ENCODE data around the gene HTR2C.
"Not testable (repeated sequence)": the region's sequence is repeated elsewhere in the genome, so short reads cannot be mapped to it uniquely, and the experiment has no call there.

HTR2C gene

DNA sequence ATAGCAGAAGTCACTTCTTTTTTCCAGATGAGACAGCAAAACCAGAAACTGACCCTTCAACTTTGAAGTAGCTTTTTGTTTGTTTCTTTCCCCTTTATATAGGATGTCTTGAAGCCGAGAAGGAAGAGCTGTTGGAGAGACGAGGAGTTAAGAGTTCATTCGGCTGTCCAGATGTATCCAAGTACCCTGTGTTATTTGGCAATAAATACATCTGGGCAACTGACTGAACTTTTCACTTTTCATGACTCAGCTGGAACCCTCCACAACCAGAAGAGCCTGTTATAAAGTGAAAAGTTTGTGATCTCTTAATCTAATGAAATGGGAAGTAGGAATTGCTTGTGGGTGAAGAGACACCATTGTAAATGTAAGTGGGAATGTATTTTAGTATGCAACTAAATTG is 131.2 kb downstream of the HTR2C start:
- DNase-seq = no peak

DNA sequence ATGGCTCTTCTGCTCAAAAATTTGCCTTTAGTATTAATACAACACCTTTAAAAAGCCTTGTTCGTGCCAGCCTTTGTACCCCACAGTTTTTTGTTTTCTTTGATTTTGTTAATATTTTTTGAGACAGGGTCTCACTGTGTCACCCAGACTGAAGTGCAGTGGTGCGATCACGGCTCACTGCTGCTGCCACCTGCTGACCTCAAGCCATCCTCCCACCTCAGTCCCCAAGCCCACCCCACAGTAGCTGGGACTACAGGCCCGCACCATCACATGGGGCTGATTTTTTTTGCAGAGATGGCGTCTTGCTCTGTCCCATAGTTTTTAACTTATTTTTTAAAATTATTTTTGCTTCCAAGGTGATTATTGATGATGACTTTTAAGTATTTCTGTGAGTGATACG is 134.0 kb downstream of the HTR2C start:
- no peak for DNase-seq

DNA sequence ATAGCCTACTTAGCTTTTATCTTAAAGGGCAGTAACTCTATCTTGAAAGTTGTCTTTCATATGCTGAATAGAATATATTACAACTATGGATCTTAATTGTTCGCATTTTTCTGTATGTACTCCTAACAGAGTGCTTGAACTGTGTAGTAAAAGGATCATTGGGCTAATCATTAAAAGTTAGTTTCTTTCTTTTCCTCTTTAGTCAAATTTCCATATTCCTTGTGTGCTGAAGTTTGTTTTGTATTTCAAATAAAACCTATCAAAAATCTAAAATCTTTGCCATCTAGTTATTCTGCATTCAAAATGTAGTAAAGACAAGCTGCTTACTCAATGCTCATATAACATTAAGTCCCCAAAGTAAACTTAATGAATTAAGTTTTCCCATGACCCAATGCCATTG is 182.7 kb downstream of the HTR2C start:
- DNase-seq = no peak

DNA sequence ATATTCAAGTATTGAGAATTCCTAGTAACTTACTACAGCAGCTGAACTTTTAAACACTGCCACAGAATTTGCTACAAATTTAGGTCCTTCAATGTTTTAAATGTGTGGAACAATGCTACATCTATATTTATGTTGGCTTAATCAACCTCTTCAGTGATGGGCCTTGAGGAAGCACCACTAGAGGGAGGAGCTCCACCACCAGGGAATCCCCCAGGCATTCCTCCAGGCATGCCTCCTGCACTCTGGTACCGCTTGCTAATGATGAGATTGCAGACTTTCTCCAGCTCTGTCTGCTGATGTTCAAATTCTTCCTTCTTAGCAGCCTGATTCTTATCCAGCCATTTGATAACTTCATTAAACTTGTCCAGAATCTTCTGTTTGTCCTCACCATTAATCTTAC is 190.8 kb downstream of the HTR2C start:
- no peak for DNase-seq

DNA sequence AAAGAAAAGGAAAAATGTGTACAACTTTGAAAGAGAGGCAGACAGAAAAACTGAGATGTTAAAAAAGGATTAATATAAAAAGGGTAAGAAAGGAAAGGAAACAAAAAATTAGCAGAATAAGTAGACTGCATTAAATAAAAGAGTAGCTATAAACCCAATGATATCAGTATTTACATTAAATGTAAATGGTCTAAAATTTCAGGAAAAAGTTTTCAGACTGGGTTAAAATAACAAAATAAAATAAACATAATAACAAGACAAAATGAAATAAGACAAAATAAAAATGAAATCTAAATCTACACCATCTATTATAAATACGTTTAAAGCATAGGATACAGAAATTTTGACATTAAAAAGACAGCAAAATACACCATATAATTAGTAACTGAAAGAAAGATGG is 199.0 kb downstream of the HTR2C start:
- no peak for DNase-seq

DNA sequence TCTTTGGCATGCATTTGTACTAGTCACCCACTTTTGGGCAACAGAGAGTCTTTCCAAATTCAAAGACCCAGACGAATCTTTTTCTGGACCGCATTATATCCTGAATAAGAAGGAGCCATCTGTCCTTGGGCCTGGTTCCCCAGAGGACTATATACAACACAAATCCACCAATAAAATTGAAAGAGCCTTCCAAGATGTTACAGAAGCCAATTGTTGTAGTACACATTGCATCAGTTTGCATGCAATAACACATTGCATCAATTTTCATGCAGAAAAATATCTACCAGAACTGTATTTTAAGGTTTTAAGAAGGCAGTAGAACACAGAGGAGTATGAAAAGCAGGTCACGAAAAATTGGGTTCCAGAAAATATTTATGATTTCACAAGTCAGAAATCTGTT is 203.2 kb downstream of the HTR2C start:
- no peak for DNase-seq

DNA sequence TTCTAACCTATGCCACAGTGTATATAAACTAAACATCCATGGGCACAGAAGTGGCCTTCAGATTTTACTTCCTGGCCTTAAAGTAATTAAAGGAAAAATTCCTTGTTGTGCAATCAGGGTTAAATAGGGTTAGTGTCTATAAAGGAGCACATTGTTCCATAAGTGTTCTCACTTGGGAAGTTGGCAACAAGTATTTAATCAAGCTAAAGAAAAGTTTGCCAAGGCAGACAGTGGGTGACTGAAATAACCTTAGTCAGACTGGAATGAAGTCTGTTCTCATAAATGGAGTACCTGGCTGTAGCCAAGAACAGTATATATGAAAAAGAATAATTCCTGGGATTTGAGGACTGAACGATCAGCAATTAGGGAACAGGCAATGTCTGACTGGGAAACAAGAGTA is 213.6 kb downstream of the HTR2C start:
- DNase-seq = no peak

DNA sequence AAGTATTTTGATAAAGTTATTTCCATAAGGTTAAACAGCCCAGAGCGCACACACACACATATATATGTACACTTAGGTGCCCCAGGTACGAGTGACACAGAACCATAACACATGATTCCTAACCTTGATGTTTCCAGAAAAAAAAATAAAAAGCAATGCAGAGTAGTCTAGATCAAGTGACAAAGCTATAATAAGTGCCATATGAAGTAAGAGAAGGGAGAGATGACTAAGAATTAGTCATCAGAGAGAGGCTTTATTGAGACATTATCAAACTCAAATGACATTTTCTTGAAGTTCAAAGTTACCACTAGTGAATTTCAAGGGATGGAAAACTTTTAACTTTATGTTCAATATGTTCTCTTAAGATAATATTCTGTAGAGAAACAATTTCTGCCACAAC is 215.0 kb downstream of the HTR2C start:
- no peak for DNase-seq

DNA sequence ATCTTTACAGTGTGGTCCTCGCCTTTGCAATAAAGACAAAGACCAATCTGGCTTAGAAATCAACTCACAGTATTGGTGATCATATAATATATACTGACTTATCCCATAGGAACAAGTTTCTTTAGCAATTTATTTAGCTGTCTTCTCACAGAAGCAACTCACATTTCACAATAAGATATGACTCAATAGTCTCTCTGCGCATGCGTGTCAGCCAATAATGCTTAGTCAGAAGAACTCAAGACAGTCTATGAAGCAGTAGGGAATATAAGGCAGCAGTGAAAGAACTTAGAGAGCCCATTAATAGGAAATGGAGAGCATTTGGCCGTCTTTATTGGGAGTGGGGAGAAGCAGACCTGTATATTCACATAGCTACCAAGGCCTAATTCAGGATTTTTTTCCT is 216.8 kb downstream of the HTR2C start:
- DNase-seq = no peak

DNA sequence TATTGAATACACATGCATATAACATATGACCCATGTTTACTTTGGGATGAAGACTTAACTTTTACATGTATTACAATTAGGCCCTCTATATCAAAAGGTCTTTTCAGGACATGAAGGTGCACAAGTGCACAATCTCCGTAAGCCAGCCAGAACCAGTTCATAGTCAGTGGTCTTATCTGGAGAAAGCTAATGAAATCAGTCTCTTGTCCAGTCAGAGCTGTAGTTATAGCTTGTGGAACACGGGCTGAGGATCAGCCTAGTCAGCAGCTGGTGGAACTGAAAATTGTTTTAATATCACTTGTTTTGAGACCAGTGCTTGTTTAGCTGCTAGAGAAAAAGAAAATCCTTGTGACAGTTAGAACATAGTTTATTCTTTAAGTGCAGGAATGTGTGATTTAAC is 235.6 kb downstream of the HTR2C start:
- DNase-seq = no peak

DNA sequence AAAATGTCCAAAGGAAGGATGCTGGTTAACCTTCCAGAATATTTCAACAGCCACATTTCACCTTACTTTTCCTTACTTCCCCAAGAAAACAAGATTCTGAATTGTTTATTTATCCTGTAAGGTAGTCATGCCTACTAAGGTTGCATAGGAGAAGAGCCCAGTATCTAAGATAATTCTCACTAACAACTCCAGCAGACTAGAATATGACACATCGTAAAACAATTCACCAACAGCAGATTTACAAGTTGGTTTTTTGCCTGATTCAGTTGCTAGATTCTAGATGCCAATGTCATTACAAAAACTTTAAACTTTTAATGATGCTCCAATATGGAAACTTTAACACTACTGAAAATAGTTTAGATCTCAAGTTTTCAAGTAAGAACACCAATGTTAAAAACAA is 257.2 kb downstream of the HTR2C start:
- no peak for DNase-seq

DNA sequence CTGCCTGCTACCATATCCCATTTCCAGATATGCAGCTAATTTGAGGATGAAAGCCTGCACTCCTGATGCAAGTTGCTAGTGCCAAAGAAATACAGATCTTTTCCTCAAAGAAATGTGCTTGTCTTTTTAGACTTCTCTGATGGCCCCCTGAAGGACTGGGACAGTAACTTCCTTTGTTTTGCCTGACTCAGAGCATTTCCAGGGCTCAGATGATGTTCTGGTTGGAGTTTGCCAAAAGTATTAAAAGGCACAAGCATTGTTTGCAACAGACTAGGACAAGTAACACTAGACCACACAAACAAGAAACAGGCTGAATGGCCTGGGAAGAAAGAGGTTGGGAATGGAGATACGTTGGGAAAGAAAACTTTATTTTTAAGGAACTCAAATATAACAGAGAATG is 258.3 kb downstream of the HTR2C start:
- DNase-seq = no peak

DNA sequence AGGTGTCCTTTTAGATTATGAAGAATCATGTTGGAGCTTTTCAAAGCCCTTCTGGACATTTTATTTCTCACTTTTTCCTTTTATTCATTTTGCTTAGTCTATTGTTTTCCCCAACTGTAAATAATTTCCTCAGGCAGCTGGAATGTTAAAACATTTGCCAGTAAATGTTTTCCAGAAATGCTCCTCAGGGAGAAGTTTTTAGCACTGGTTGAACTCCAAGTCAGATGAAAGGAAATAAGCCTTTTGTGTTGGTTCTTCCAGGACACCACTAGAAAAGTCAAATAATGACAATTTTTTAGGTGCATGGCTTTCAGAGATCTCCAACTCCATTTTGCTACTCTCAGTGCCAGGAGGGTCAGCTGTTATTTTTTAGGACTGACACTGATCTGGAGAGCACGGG is 305.6 kb downstream of the HTR2C start:
- no peak for DNase-seq

DNA sequence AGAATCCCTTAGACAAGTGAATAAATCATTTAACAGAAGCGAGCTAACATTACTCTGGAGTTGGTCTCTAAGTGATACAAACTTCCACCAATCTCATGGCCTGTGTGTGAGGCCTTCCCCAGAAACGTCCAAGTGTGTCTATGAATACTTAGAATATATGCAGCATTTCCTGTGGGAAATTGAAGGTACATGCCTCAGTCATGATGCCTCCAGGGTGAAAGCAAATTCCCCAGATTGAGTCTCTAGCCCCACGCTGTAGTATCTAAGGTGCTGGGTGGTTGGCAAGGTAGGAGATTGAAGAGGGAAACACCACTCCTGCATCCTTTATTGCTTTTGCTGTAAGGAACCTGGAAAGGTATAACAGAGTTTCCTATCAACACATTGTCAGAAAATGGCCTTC is 319.7 kb downstream of the HTR2C start:
- DNase-seq = no peak

DNA sequence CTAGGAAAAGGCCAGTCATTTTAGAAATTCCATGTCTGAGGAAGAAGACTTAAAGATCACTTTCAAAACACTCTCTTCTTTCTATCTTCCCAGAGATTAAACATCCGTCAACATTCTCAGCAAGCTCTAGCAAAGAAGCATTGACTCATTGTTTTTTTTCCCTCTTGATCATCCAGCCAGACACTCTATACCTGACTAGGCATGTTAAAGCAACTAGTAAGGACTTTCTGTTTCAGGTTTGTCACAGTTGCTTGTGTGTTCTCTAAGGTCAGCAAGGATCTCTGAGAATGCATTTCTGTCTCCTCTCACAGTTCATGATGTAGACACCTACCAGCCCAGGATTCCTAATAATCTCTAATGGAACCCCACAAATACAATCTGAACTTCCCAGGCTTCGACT is 321.4 kb downstream of the HTR2C start:
- no peak for DNase-seq

DNA sequence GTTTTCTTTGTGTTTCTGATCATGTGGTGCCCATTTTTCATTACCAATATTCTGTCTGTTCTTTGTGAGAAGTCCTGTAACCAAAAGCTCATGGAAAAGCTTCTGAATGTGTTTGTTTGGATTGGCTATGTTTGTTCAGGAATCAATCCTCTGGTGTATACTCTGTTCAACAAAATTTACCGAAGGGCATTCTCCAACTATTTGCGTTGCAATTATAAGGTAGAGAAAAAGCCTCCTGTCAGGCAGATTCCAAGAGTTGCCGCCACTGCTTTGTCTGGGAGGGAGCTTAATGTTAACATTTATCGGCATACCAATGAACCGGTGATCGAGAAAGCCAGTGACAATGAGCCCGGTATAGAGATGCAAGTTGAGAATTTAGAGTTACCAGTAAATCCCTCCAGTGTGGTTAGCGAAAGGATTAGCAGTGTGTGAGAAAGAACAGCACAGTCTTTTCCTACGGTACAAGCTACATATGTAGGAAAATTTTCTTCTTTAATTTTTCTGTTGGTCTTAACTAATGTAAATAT is 323.2 kb downstream of the HTR2C start:
- no peak for DNase-seq

DNA sequence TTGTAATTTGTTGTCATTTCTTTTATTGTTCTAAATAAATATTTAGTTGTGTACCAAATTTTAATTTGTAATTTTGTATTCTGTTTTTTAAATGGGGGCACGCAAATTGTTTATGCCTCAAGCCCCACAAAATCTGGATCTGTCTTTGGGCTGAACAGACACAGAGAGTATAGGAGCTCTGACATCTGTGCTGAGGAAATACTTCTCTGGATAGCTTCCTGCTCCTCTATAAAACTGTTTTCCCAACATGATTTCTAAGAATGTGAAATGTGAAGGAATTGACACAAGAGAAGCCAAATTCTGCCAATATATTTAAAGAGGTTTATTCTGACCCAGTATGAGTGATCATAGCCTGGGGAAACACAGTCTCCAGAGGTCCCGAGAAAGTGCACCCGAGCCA is 340.5 kb downstream of the HTR2C start:
- no peak for DNase-seq

DNA sequence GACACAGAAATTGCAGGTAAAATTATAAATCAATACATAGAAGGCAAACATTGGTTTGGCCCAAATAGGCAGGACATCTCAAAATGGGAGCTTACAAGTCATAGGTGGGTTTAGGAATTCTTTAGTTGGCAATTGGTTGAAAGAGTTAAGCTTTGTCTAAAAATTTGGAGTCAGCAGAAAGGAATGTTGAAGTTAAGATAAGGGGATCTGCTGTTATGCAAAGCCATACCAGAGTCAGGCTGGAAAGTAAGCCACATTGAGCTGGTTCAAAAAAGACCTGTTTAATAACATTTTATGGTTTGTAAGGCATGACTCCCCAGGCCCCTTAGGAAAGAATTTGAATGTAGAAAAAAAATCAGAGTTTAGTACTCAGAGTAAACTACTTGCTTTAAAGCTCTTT is 341.0 kb downstream of the HTR2C start:
- no peak for DNase-seq

DNA sequence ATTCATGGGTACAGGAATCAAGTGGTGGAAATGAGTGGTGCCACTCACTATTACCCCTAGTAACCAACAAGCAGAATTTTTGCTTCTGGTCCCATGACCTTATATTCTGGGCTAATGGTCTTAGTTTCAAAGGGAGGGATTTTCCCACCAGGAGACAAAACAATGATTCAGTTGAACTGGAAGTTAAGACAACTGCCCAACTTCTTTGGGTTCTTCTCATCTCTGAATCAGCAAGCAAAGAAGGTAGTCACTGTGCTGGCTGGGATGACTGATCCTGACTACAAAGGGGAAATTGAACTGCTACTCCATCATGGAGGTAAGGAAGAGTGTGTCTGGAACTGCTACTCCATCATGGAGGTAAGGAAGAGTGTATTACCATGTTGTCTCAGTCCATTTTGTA is 346.3 kb downstream of the HTR2C start:
- no peak for DNase-seq

DNA sequence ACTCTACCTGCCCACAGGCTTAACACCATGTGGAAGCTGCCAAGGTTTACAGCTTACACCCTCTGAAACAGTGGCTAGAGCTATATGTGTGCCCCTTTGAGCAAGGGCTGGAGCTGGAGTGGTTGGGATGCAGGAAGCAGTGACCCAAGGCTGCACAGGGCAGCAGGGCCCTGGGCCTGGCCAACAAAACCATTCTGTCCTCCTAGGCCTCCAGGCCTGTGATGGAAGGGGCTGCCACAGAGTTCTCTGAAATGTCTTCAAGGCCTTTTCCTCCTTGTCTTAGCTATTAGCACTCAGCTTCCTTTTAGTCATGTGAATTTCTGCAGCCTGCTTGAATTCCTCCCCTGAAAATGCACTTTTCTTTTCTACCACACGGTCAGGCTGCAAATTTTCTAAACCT is 348.7 kb downstream of the HTR2C start:
- no peak for DNase-seq

DNA sequence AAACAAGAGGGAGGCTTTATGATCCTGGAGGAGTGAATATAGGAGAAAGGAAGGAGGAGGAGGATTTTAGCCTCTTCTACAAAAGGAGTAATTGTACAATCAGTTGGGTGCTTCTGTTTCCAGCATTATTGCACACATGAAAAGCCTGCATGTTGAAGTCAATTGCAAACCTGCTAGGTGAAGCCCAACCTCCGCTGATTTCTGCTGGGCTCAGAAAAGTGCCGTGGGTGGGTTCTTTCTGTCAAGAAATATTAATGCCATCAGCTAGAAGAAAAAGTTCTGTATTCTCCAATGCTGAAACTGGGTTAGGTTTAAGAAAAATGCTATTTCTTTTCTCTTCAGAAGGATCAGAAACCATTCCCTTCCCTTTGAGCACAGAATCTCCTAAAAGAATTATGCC is 349.4 kb downstream of the HTR2C start:
- not testable (repeated sequence) for DNase-seq

DNA sequence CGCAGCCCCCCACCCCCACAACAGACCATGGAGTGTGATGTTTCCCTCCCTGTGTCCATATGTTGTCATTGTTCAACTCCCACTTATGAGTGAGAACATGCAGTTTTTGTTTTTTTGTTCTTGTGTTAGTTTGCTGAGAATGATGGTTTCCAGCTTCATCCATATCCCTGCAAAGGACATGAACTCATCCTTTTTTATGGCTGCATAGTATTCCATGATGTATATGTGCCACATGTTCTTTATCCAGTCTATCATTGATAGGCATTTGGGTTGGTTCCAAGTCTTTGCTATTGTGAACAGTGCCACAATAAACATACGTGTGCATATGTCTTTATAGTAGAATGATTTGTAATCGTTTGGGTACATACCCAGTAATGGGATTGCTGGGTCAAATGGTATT is 353.2 kb downstream of the HTR2C start:
- DNase-seq = not testable (repeated sequence)

DNA sequence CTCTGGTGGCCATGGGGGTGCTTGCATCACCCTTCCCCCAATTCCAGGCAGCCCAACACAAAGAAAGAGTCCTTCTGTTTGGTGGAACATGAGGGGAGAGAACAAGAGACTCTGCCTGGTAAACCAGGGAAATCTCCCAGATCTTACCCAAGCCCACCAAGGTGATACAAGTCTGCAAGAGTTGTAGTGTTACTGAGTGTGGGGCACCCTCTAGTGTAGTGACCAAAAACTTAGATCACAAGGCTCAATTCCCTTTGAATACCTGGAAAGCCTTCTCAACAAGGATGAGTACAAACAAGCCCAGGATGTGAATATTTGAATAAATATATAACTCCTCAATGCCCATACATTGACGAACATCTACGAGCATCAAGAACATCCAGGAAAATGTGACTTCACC is 368.8 kb downstream of the HTR2C start:
- no peak for DNase-seq

Data from OCI-M1 (cell line).